HepG2 (cell line): ENCODE measurements around the gene NDUFB10. TPM values are rescaled to one million over a fixed set of nuclear protein-coding genes. Genes with fewer than 3 reads are reported as not detected.

Source experiments
- AFF4 ChIP-seq: sonication (generic); formaldehyde crosslinking; IDR thresholded peaks from 2 replicates; pipeline ENCODE4 v1.4.0; 2020; ENCODE audit warnings: missing genetic modification reagents
- AGO2 ChIP-seq: fragments of 200-400 bp; formaldehyde crosslinking; optimal IDR thresholded peaks from 2 replicates; pipeline ENCODE3; 2017; ENCODE audit warnings: mild to moderate bottlenecking, low read depth, low read length, moderate library complexity
- AKAP8 ChIP-seq: sonication (generic); formaldehyde crosslinking; IDR thresholded peaks from 2 replicates; pipeline ENCODE4 v1.5.1; 2020; ENCODE audit warnings: mild to moderate bottlenecking, missing genetic modification reagents
- GRHL1 ChIP-seq: sonication (generic); formaldehyde crosslinking; conservative IDR thresholded peaks from 2 replicates; pipeline ENCODE4 v1.8.0; 2022; ENCODE audit warnings: missing genetic modification reagents
- HIVEP1 ChIP-seq: sonication (generic); formaldehyde crosslinking; IDR thresholded peaks from 2 replicates; pipeline ENCODE4 v1.4.0; 2020; ENCODE audit warnings: mild to moderate bottlenecking, missing genetic modification reagents
- MEIS2 ChIP-seq: sonication (generic); formaldehyde crosslinking; IDR thresholded peaks from 2 replicates; pipeline ENCODE4 v1.9.0; 2021; ENCODE audit warnings: mild to moderate bottlenecking, missing genetic modification reagents
- MIER2 ChIP-seq: IDR thresholded peaks from 2 replicates; pipeline ENCODE4 v1.6.1; 2016; ENCODE audit warnings: missing biosample characterization, missing genetic modification reagents
- PLSCR1 ChIP-seq: sonication (generic); formaldehyde crosslinking; IDR thresholded peaks from 2 replicates; pipeline ENCODE4 v1.5.0; 2020; ENCODE audit warnings: missing genetic modification reagents, mild to moderate bottlenecking, borderline replicate concordance
- RNF2 ChIP-seq: fragments of 450-650 bp; conservative IDR thresholded peaks from 2 replicates; pipeline ENCODE4 v1.6.1; 2016; ENCODE audit warnings: low read depth
- SMAD1 ChIP-seq: sonication (generic); formaldehyde crosslinking; IDR thresholded peaks from 2 replicates; pipeline ENCODE4 v1.4.0; 2020; ENCODE audit warnings: missing genetic modification reagents, low read depth, mild to moderate bottlenecking, borderline replicate concordance
- SRSF9 ChIP-seq: fragments of 200-400 bp; formaldehyde crosslinking; IDR thresholded peaks from 2 replicates; pipeline ENCODE4 v1.6.1; 2018; ENCODE audit warnings: borderline replicate concordance, mild to moderate bottlenecking, low read depth, low read length; ENCODE audit not compliant: insufficient read depth, poor library complexity, severe bottlenecking
- SYNCRIP ChIP-seq: fragments of 200-400 bp; formaldehyde crosslinking; IDR thresholded peaks from 2 replicates; pipeline ENCODE4 v1.6.1; 2018; ENCODE audit warnings: mild to moderate bottlenecking, low read depth, low read length; ENCODE audit not compliant: insufficient read depth
- ZBTB7A ChIP-seq: sonication (generic); formaldehyde crosslinking; IDR thresholded peaks from 2 replicates; pipeline ENCODE4 v1.8.0; 2022; ENCODE audit warnings: mild to moderate bottlenecking, missing genetic modification reagents
- ZNF138 ChIP-seq: sonication (generic); formaldehyde crosslinking; IDR thresholded peaks from 2 replicates; pipeline ENCODE4 v1.5.0; 2020; ENCODE audit warnings: mild to moderate bottlenecking, low read depth, missing genetic modification reagents
- ZNF205 ChIP-seq: IDR thresholded peaks from 2 replicates; pipeline ENCODE4 v1.6.1; 2018; ENCODE audit warnings: missing biosample characterization, missing genetic modification reagents
- ZNF24 ChIP-seq: fragments of 450-650 bp; IDR thresholded peaks from 2 replicates; pipeline ENCODE4 v1.6.1; 2017; ENCODE audit warnings: antibody characterized with exemption, mild to moderate bottlenecking
- ZNF557 ChIP-seq: sonication (generic); formaldehyde crosslinking; IDR thresholded peaks from 2 replicates; pipeline ENCODE4 v1.4.0; 2020; ENCODE audit warnings: missing genetic modification reagents
- ZNF619 ChIP-seq: sonication (generic); formaldehyde crosslinking; IDR thresholded peaks from 2 replicates; pipeline ENCODE4 v1.4.0; 2020; ENCODE audit warnings: mild to moderate bottlenecking, missing genetic modification reagents
- ZNF660 ChIP-seq: sonication (generic); formaldehyde crosslinking; IDR thresholded peaks from 2 replicates; pipeline ENCODE4 v1.5.1; 2020; ENCODE audit warnings: mild to moderate bottlenecking, low read depth, missing genetic modification reagents, borderline replicate concordance
- ZNF670 ChIP-seq: sonication (generic); formaldehyde crosslinking; IDR thresholded peaks from 2 replicates; pipeline ENCODE4 v1.8.0; 2022; ENCODE audit warnings: mild to moderate bottlenecking, missing genetic modification reagents, borderline replicate concordance
- ZNF724P ChIP-seq: sonication (generic); formaldehyde crosslinking; IDR thresholded peaks from 2 replicates; pipeline ENCODE4 v1.8.0; 2022; ENCODE audit warnings: missing genetic modification reagents, borderline replicate concordance
- ZNF749 ChIP-seq: sonication (generic); formaldehyde crosslinking; IDR thresholded peaks from 2 replicates; pipeline ENCODE4 v1.8.0; 2022; ENCODE audit warnings: mild to moderate bottlenecking, missing genetic modification reagents, moderate library complexity, borderline replicate concordance
- ZNF792 ChIP-seq: IDR thresholded peaks from 2 replicates; pipeline ENCODE4 v1.6.1; 2016
- ZNF850 ChIP-seq: sonication (generic); formaldehyde crosslinking; conservative IDR thresholded peaks from 2 replicates; pipeline ENCODE4 v1.9.0; 2021; ENCODE audit warnings: mild to moderate bottlenecking, missing genetic modification reagents
- polyA plus RNA-seq, 8 experiments: library from polyadenylated mRNA; depleted of rRNA in 3 of 8; stranded (reverse) in 7 of 8; unstranded in 1 of 8; fragments of >200 nt; fragmentation: Illumina TruSeq in 4 of 8; extraction: Trizol in 4 of 8; gene quantifications; 2 replicates each; pipeline versions ENCODE4 v1.2.1 to v1.2.3, GENCODE V29; 2011 to 2016; ENCODE audit warnings: low read depth in 4 of 8, missing spikeins in 1 of 8, mixed read lengths in 1 of 8; ENCODE audit not compliant: insufficient read depth in 1 of 8
- total RNA-seq, 5 experiments: library from RNA; depleted of rRNA; stranded (reverse); fragments of >200 nt; fragmentation: Illumina TruSeq; extraction: Trizol; gene quantifications; 2 replicates each; pipeline ENCODE4 v1.2.3, GENCODE V29; 2016; ENCODE audit warnings: low read depth in 1 of 5

The NDUFB10 gene
- total and polyA plus RNA-seq, 2 of the 13 experiments (the other 11 are each of a cell fraction or from before 2014, with no cell fraction given), result 68.6 to 157 TPM

- TF ChIP-seq ZNF619 (CRISPR knock-in tag), result no peak
- TF ChIP-seq AFF4 (CRISPR knock-in tag), result no peak; the same call in 1 of the 2 replicates
- no peak for TF ChIP-seq ZBTB7A (CRISPR knock-in tag)
- no peak for TF ChIP-seq AKAP8 (CRISPR knock-in tag)
- TF ChIP-seq ZNF850 (CRISPR knock-in tag), result no peak
- TF ChIP-seq HIVEP1 (CRISPR knock-in tag), result no peak
- TF ChIP-seq ZNF138 (CRISPR knock-in tag), result no peak
- peak; percentile 98 for TF ChIP-seq AGO2
- TF ChIP-seq MIER2 (CRISPR knock-in tag), result no peak
- no peak for TF ChIP-seq ZNF660 (CRISPR knock-in tag)
- TF ChIP-seq SRSF9, result no peak
- no peak for TF ChIP-seq GRHL1 (CRISPR knock-in tag)
- 0 out of 2 replicates have a peak, but pooled peaks have one; percentile 16 for TF ChIP-seq ZNF205
- TF ChIP-seq ZNF24, result no peak
- TF ChIP-seq MEIS2 (CRISPR knock-in tag), result no peak
- no peak for TF ChIP-seq ZNF724P (CRISPR knock-in tag)
- TF ChIP-seq SMAD1 (CRISPR knock-in tag), result no peak
- no peak for TF ChIP-seq SYNCRIP
- TF ChIP-seq ZNF557 (CRISPR knock-in tag), result no peak
- TF ChIP-seq RNF2, result no peak
- no peak for TF ChIP-seq ZNF792 (CRISPR knock-in tag)
- 0 out of 2 replicates have a peak, but pooled peaks have one; percentile 44 for TF ChIP-seq ZNF670 (CRISPR knock-in tag)
- TF ChIP-seq PLSCR1, result 0 out of 2 replicates have a peak, but pooled peaks have one; percentile 2
- no peak for TF ChIP-seq ZNF749 (CRISPR knock-in tag)
Measured at GRCh38 chr16:1963806-1964505, 4.6 kb downstream of the NDUFB10 start (continued).
